K562 (cell line): ENCODE results near the gene PIGH. TPM values are rescaled to one million over a fixed set of nuclear protein-coding genes. Genes with fewer than 3 reads are reported as not detected.
A peak's percentile ranks its signal among the peaks of the same experiment; 100 is the strongest.

Experiments
- CEBPB ChIP-seq: fragments of 450-650 bp; IDR thresholded peaks from 2 replicates; pipeline ENCODE4 v1.6.1; 2016; ENCODE audit warnings: missing genetic modification characterization, missing compliant biosample characterization
- CREB1 ChIP-seq, 2 experiments: sonication (generic) in 1 of 2; formaldehyde crosslinking in 1 of 2; IDR thresholded peaks; 2 replicates each; pipeline versions ENCODE4 v1.6.1 to v1.8.0; 2012 to 2022; ENCODE audit warnings: inconsistent platforms in 1 of 2, mild to moderate bottlenecking in 1 of 2, missing genetic modification reagents in 1 of 2, moderate library complexity in 1 of 2
- DDX20 ChIP-seq: fragments of 450-650 bp; IDR thresholded peaks from 2 replicates; pipeline ENCODE4 v1.6.1; 2016; ENCODE audit warnings: missing genetic modification characterization, low read depth, mild to moderate bottlenecking, missing compliant biosample characterization, moderate library complexity
- EZH2 ChIP-seq: IDR thresholded peaks from 2 replicates; pipeline ENCODE4 v1.6.1; 2012; ENCODE audit warnings: low read depth, mild to moderate bottlenecking, inconsistent platforms, low read length, borderline replicate concordance
- NR2C1 ChIP-seq, 2 experiments: fragments of 450-650 bp; IDR thresholded peaks; 2 replicates each; pipeline ENCODE4 v1.6.1; 2017; ENCODE audit warnings: mild to moderate bottlenecking in 2 of 2, antibody characterized with exemption in 1 of 2, inconsistent platforms in 1 of 2, missing compliant biosample characterization in 1 of 2, missing genetic modification characterization in 1 of 2
- POLR2G ChIP-seq: fragments of 200-400 bp; formaldehyde crosslinking; IDR thresholded peaks from 2 replicates; pipeline ENCODE4 v1.6.1; 2017; ENCODE audit warnings: low read depth, mild to moderate bottlenecking, antibody characterized with exemption, low read length, moderate library complexity
- RAD51 ChIP-seq: fragments of 450-650 bp; IDR thresholded peaks from 2 replicates; pipeline ENCODE4 v1.7.1; 2016; ENCODE audit warnings: low read depth, mild to moderate bottlenecking, borderline replicate concordance
- RFX1 ChIP-seq: fragments of 450-650 bp; IDR thresholded peaks from 2 replicates; pipeline ENCODE4 v1.6.1; 2016; ENCODE audit warnings: mild to moderate bottlenecking, moderate library complexity
- SMAD1 ChIP-seq: fragments of 150-350 bp; IDR thresholded peaks from 2 replicates; pipeline ENCODE4 v1.6.1; 2014; ENCODE audit warnings: low read length, low read depth; ENCODE audit not compliant: partially characterized antibody
- STAT5A ChIP-seq: IDR thresholded peaks from 2 replicates; pipeline ENCODE4 v1.6.1; 2012; ENCODE audit warnings: low read length, inconsistent platforms, borderline replicate concordance
- TCFL5 ChIP-seq: fragments of 250-450 bp; sonication (Bioruptor Pico); conservative IDR thresholded peaks from 2 replicates; pipeline ENCODE4 v1.6.1; 2021; ENCODE audit warnings: mild to moderate bottlenecking, moderate library complexity, matching md5 sums
- ZNF253 ChIP-seq: fragments of 250-450 bp; sonication (Bioruptor Pico); conservative IDR thresholded peaks from 2 replicates; pipeline ENCODE4 v1.6.1; 2021; ENCODE audit warnings: mild to moderate bottlenecking
- ZNF354B ChIP-seq: fragments of 250-450 bp; sonication (Bioruptor Pico); IDR thresholded peaks from 2 replicates; pipeline ENCODE4 v1.4.0; 2020
- ZNF444 ChIP-seq: fragments of 250-450 bp; sonication (Bioruptor Pico); IDR thresholded peaks from 2 replicates; pipeline ENCODE4 v1.4.0; 2020; ENCODE audit warnings: mild to moderate bottlenecking, moderate library complexity
- ZNF583 ChIP-seq: fragments of 250-450 bp; sonication (Bioruptor Pico); IDR thresholded peaks from 2 replicates; pipeline ENCODE4 v1.4.0; 2020
- polyA plus RNA-seq, 8 experiments: library from polyadenylated mRNA; depleted of rRNA in 4 of 8; stranded (reverse) in 5 of 8; unstranded in 3 of 8; fragments of >200 nt; fragmentation: Nextera tagmentation in 2 of 8; fragmentation: Illumina TruSeq in 1 of 8; extraction: Ambion mirVana in 2 of 8; extraction: Trizol in 1 of 8; gene quantifications; 2 replicates each; pipeline versions ENCODE4 v1.2.1 to v1.2.3, GENCODE V29; 2011 to 2014; ENCODE audit warnings: inconsistent platforms in 1 of 8, missing spikeins in 1 of 8
- total RNA-seq, 7 experiments: library from RNA; depleted of rRNA in 6 of 7; stranded (reverse); fragments of >200 nt in 6 of 7; fragmentation: Illumina TruSeq in 2 of 7; extraction: Trizol in 2 of 7; gene quantifications; 2 replicates each; pipeline versions ENCODE4 v1.2.1 to v1.2.3, GENCODE V29; 2011 to 2021; ENCODE audit warnings: low replicate concordance in 1 of 7
- TF ChIP-seq, protein P1 (sequence below): IDR thresholded peaks from 2 replicates; pipeline ENCODE4 v1.6.1; 2014; ENCODE audit warnings: antibody characterized with exemption
- TF ChIP-seq, protein P2 (sequence below): fragments of 450-650 bp; IDR thresholded peaks from 2 replicates; pipeline ENCODE4 v1.6.1; 2016; ENCODE audit warnings: mild to moderate bottlenecking
- TF ChIP-seq, protein P3 (sequence below): fragments of 450-650 bp; formaldehyde crosslinking; IDR thresholded peaks from 2 replicates; pipeline ENCODE4 v1.4.0; 2022; ENCODE audit warnings: missing genetic modification characterization
- TF ChIP-seq, protein P4 (sequence below): fragments of 150-350 bp; IDR thresholded peaks from 2 replicates; pipeline ENCODE4 v1.6.1; 2014; ENCODE audit warnings: low read depth, mild to moderate bottlenecking, low read length, borderline replicate concordance

PIGH gene
- total and polyA plus RNA-seq, 9 of the 15 experiments (the other 6 are each of a cell fraction or from before 2014, with no cell fraction given), result 21.1 to 53.4 (median 24.7) TPM

DNA sequence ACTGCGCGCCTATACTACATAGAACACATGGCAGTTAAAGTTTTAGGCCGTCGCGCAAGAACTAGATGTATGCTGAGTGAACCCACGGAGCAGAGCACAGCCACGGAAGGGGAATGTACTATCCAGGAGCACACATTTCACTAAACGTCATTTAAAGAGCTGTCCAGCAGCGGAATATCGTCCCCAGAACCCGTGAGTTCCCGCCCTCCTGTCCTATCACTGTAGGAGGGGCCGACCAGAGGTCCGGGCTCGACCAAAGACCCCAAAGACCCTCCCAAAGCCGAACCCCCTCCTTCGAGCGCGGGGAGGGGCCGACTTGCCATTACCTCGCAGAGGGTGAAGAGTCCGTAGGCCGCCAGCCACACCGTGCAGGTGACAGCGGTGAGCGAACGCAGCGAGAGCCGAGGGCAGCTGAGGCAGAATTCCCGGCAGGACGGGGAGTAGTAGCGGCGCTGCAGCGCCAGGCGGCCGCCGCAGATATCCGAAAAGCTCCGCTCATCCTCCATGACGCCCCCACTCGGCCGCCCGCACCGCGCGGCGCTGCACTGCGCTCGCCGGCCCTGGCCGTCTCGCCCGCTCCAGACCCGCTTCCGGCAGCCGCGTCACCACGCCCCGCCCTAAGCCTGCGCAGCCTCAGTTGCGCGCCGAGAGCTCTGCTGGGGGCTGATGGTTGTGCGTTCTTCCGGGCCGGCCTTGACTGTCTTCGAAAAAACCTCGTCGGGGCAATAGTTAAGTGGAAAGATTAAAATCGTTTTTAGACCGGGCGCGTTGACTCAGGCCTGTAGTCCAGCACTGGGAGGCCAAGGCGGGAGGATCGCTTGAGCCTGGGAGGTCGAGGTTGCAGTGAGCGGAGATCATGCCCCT is at the start of gene PIGH (continued):
- no peak for TF ChIP-seq TCFL5 (CRISPR knock-in tag)
- no peak for TF ChIP-seq RFX1
- TF ChIP-seq ZNF444 (CRISPR knock-in tag), result no peak
- no peak for TF ChIP-seq STAT5A
- TF ChIP-seq EZH2, result no peak
- TF ChIP-seq NR2C1 (IDR thresholded peaks at IDR 0.05), result no peak
- no peak for TF ChIP-seq NR2C1 (tag; IDR thresholded peaks at IDR 0.05)
- no peak for TF ChIP-seq SMAD1
- no peak for TF ChIP-seq CEBPB (tag)
- peak; percentile 92 for TF ChIP-seq POLR2G
- TF ChIP-seq RAD51, result no peak
- no peak for TF ChIP-seq ZNF354B (CRISPR knock-in tag)
- no peak for TF ChIP-seq ZNF583 (CRISPR knock-in tag)
- TF ChIP-seq, protein P1, sequence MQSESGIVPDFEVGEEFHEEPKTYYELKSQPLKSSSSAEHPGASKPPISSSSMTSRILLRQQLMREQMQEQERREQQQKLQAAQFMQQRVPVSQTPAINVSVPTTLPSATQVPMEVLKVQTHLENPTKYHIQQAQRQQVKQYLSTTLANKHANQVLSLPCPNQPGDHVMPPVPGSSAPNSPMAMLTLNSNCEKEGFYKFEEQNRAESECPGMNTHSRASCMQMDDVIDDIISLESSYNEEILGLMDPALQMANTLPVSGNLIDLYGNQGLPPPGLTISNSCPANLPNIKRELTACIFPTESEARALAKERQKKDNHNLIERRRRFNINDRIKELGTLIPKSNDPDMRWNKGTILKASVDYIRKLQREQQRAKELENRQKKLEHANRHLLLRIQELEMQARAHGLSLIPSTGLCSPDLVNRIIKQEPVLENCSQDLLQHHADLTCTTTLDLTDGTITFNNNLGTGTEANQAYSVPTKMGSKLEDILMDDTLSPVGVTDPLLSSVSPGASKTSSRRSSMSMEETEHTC, result no peak
- TF ChIP-seq, protein P2, sequence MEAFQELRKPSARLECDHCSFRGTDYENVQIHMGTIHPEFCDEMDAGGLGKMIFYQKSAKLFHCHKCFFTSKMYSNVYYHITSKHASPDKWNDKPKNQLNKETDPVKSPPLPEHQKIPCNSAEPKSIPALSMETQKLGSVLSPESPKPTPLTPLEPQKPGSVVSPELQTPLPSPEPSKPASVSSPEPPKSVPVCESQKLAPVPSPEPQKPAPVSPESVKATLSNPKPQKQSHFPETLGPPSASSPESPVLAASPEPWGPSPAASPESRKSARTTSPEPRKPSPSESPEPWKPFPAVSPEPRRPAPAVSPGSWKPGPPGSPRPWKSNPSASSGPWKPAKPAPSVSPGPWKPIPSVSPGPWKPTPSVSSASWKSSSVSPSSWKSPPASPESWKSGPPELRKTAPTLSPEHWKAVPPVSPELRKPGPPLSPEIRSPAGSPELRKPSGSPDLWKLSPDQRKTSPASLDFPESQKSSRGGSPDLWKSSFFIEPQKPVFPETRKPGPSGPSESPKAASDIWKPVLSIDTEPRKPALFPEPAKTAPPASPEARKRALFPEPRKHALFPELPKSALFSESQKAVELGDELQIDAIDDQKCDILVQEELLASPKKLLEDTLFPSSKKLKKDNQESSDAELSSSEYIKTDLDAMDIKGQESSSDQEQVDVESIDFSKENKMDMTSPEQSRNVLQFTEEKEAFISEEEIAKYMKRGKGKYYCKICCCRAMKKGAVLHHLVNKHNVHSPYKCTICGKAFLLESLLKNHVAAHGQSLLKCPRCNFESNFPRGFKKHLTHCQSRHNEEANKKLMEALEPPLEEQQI, result no peak
- TF ChIP-seq, protein P3, sequence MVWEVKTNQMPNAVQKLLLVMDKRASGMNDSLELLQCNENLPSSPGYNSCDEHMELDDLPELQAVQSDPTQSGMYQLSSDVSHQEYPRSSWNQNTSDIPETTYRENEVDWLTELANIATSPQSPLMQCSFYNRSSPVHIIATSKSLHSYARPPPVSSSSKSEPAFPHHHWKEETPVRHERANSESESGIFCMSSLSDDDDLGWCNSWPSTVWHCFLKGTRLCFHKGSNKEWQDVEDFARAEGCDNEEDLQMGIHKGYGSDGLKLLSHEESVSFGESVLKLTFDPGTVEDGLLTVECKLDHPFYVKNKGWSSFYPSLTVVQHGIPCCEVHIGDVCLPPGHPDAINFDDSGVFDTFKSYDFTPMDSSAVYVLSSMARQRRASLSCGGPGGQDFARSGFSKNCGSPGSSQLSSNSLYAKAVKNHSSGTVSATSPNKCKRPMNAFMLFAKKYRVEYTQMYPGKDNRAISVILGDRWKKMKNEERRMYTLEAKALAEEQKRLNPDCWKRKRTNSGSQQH (CRISPR knock-in tag), result no peak
- TF ChIP-seq, protein P4, sequence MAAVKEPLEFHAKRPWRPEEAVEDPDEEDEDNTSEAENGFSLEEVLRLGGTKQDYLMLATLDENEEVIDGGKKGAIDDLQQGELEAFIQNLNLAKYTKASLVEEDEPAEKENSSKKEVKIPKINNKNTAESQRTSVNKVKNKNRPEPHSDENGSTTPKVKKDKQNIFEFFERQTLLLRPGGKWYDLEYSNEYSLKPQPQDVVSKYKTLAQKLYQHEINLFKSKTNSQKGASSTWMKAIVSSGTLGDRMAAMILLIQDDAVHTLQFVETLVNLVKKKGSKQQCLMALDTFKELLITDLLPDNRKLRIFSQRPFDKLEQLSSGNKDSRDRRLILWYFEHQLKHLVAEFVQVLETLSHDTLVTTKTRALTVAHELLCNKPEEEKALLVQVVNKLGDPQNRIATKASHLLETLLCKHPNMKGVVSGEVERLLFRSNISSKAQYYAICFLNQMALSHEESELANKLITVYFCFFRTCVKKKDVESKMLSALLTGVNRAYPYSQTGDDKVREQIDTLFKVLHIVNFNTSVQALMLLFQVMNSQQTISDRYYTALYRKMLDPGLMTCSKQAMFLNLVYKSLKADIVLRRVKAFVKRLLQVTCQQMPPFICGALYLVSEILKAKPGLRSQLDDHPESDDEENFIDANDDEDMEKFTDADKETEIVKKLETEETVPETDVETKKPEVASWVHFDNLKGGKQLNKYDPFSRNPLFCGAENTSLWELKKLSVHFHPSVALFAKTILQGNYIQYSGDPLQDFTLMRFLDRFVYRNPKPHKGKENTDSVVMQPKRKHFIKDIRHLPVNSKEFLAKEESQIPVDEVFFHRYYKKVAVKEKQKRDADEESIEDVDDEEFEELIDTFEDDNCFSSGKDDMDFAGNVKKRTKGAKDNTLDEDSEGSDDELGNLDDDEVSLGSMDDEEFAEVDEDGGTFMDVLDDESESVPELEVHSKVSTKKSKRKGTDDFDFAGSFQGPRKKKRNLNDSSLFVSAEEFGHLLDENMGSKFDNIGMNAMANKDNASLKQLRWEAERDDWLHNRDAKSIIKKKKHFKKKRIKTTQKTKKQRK, result no peak
- TF ChIP-seq DDX20, result no peak
- peak; percentile 78 for TF ChIP-seq CREB1 (IDR thresholded peaks at IDR 0.05)
- TF ChIP-seq CREB1 (CRISPR knock-in tag; IDR thresholded peaks at IDR 0.05), result peak; percentile 86
- no peak for TF ChIP-seq ZNF253 (CRISPR knock-in tag)
